HUES6 (cell line): Measurements from ENCODE around the gene NRG3.

Experiments used
- H3K27ac ChIP-seq: 2 replicates; pipeline ENCODE4 v1.7.0; 2013; ENCODE audit warnings: low read depth, mild to moderate bottlenecking, low read length, inconsistent platforms
- H3K27me3 ChIP-seq: 2 replicates; pipeline ENCODE4 v1.6.1; 2013; ENCODE audit warnings: low read length; ENCODE audit not compliant: control insufficient read depth, insufficient read depth
- H3K36me3 ChIP-seq: 2 replicates; pipeline ENCODE4 v1.6.1; 2013; ENCODE audit warnings: low read length; ENCODE audit not compliant: control insufficient read depth, insufficient read depth
- H3K4me1 ChIP-seq: 2 replicates; pipeline ENCODE4 v1.6.1; 2013; ENCODE audit warnings: low read length; ENCODE audit not compliant: control insufficient read depth, insufficient read depth
- H3K4me3 ChIP-seq: 2 replicates; pipeline ENCODE4 v1.5.1; 2013; ENCODE audit warnings: low read depth, low read length
- H3K9ac ChIP-seq: one replicate; pipeline ENCODE4 v1.6.1; 2013; ENCODE audit warnings: mild to moderate bottlenecking, low read length
- H3K9me3 ChIP-seq: 2 replicates; pipeline ENCODE4 v1.6.1; 2013; ENCODE audit warnings: low read depth, low read length; ENCODE audit not compliant: control insufficient read depth, insufficient read depth

The NRG3 gene

DNA sequence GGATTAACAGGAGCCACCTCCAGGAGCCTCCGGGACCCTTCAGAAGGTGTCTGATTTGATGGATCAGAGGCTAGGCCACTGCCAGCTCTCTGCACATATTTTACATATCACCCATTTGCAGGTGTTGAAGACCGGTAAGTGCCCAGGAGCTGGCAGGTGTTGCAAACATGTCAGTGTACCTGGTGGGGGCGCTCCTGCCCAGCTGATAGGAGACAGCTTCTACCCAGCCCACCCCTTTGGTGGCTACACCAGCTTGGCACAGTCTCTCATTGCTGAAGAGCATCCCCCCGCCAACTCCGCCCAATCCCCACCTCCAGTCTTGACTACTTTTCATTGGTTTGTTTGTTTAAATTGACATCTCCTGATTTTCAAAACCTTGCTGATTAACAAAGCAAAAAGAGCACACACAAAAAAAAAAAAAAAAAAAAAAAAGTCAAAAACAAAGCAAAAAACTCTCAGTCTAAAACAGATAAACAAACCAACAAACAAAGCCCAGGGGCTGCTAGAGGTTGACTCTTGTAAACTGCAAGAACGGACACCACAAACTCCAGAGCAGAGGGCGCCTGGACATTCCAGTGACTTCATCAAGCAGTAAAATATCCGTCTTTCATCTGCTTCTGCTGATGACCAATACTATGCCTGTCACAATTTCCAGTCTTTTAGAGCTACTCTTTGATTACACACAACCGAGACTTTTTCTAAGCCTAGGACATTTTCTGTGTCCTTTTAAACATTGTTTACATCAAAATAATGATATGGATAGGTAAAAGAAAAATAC is 275.3 kb downstream of the NRG3 start:
- Histone ChIP-seq H3K4me1 (no peaks in the 10 kb centered on the region; the same call in none of the 2 replicates), H3K9me3 (no peaks in the 10 kb centered on the region), H3K27ac (no peak overlapping the region), H3K27me3 (no peaks in the 10 kb centered on the region), H3K4me3 (no peak overlapping the region), H3K9ac (no peak overlapping the region), H3K36me3 (no peaks in the 10 kb centered on the region)

DNA sequence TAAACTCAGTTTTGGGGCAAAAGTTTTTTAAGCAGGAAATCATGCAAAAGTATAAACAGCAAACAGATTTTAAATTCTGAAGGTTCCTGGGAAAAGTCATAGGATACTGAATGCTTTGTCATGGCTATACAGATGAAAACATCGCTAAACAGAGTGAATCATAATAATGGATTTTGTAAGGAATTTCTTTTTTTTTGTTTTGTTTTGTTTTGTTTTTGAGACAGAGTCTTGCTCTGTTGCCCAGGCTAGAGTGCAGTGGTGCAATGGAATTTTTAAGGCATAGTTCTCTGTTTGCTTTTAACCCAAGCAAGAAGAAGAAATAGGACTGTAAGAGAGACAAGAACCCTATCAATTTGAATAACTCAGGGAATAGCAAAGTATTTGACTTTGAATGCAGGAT is 285.3 kb downstream of the NRG3 start:
- H3K9ac ChIP-seq: no peak overlapping the region

DNA sequence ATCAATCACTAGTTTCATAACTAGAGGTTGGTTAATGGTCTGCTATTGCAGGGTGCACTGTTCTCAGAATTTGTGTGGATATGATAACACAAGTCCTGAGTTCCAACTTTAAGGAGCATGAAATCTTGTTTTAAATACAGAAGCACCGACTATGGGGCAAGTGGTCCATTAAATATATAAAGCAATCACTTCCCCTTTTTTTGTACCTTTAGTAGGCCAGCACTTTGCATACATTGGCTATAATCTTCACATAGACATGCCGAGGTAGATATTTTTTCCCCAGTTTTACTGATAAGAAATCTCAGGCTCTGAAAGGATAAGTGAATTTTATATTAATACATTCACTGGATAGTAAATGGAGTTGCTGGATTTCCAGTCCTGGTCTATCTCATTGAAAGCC is 286.3 kb downstream of the NRG3 start:
- H3K4me1 ChIP-seq: no peaks in the 10 kb centered on the region
- H3K36me3 ChIP-seq: no peaks in the 10 kb centered on the region
- no peak overlapping the region for H3K4me3 ChIP-seq

More for the DNA sequence above, 285.3 kb downstream of the NRG3 start:
- Histone ChIP-seq H3K36me3 (no peaks in the 10 kb centered on the region), H3K4me3 (no peak overlapping the region), H3K27ac (no peak overlapping the region), H3K4me1 (no peaks in the 10 kb centered on the region), H3K9me3 (no peaks in the 10 kb centered on the region), H3K27me3 (no peaks in the 10 kb centered on the region)

GRCh38 chr10:82162549-82163195 is 287.7 kb downstream of the NRG3 start:
- no peak overlapping the region for H3K4me3 ChIP-seq
- H3K27ac ChIP-seq: no peak overlapping the region
- no peaks in the 10 kb centered on the region for H3K4me1 ChIP-seq
- H3K9me3 ChIP-seq: no peaks in the 10 kb centered on the region
- no peak overlapping the region for H3K9ac ChIP-seq
- no peaks in the 10 kb centered on the region for H3K36me3 ChIP-seq
- H3K27me3 ChIP-seq: no peaks in the 10 kb centered on the region

More for the DNA sequence above, 286.3 kb downstream of the NRG3 start:
- no peak overlapping the region for H3K9ac ChIP-seq
- no peaks in the 10 kb centered on the region for H3K27me3 ChIP-seq
- H3K9me3 ChIP-seq: no peaks in the 10 kb centered on the region
- no peak overlapping the region for H3K27ac ChIP-seq

DNA sequence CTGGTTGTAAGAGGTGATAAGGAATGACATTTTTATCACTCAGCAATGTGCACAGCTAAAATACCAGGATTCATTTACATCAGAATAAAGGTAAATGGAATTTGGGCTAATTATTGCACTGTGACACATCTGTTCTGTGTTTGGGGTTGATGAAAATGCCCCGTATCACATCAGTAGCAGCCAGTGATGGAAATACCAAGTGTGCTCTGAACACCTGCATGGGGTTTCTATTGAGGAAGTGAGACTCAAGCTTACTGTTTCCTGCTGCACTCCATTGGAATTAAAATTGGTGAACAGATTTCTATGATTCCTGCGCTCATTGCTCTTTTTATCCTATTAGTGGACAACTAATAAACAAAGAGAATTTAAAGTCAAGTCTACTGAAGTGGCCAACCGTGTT is 296.9 kb downstream of the NRG3 start:
- no peak overlapping the region for H3K4me3 ChIP-seq
- no peaks in the 10 kb centered on the region for H3K27me3 ChIP-seq
- H3K9ac ChIP-seq: no peak overlapping the region
- H3K9me3 ChIP-seq: no peaks in the 10 kb centered on the region
- no peak overlapping the region for H3K27ac ChIP-seq
- H3K36me3 ChIP-seq: no peaks in the 10 kb centered on the region
- no peaks in the 10 kb centered on the region for H3K4me1 ChIP-seq

DNA sequence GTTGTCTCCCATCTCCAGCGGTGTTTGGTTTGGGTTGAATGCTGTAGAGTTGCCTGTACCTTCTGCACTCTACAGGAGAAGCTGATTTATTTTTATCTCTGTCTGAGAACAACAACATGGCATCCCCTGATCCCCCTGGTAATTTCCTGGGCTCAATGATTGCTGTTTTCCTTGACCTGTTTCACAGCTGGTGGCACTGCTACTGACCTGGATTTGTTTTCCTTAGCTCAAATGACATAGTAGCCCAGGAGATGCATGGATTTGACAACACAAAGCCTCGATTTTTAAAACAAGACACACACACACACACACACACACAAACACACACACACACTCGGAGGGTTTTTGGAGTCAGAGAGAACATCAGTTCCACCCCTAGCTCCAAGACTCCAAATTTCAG is 301.6 kb downstream of the NRG3 start:
- H3K4me1 ChIP-seq: no peaks in the 10 kb centered on the region
- H3K4me3 ChIP-seq: no peak overlapping the region
- no peak overlapping the region for H3K9ac ChIP-seq
- H3K9me3 ChIP-seq: no peaks in the 10 kb centered on the region
- H3K27ac ChIP-seq: no peak overlapping the region
- no peaks in the 10 kb centered on the region for H3K27me3 ChIP-seq
- H3K36me3 ChIP-seq: no peaks in the 10 kb centered on the region

- Histone ChIP-seq H3K36me3 (no peaks in the 10 kb centered on the region), H3K27ac (no peak overlapping the region), H3K27me3 (no peaks in the 10 kb centered on the region), H3K9me3 (no peaks in the 10 kb centered on the region), H3K4me1 (no peaks in the 10 kb centered on the region), H3K4me3 (no peak overlapping the region), H3K9ac (no peak overlapping the region)
Observed at GRCh38 chr10:82190432-82191260, 315.7 kb downstream of the NRG3 start.

DNA sequence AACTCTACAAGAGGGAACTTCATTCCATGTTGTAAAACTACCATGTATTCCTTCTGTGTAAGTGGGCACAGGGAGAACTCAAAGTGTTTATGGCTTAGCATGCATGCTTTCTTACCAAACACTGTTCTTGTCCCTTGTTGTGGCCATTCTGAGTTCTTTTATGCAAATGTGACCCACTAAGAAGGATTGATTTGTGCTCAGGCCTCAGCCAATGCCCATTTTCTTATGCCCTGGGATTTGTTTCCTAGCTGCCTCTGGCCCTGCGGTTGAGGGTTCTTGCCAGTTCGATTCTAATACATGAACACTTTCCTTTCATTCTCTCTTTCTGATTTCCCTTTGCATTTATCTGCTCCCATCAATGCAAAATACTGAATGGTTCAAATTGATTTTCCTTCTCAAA is 316.7 kb downstream of the NRG3 start:
- no peaks in the 10 kb centered on the region for H3K36me3 ChIP-seq
- H3K27me3 ChIP-seq: no peaks in the 10 kb centered on the region
- H3K4me1 ChIP-seq: no peaks in the 10 kb centered on the region
- no peak overlapping the region for H3K9ac ChIP-seq
- H3K9me3 ChIP-seq: no peaks in the 10 kb centered on the region
- H3K27ac ChIP-seq: no peak overlapping the region
- H3K4me3 ChIP-seq: no peak overlapping the region

- H3K4me3 ChIP-seq: no peak overlapping the region
- H3K4me1 ChIP-seq: no peaks in the 10 kb centered on the region
- no peaks in the 10 kb centered on the region for H3K36me3 ChIP-seq
- H3K27ac ChIP-seq: no peak overlapping the region
- H3K9me3 ChIP-seq: no peaks in the 10 kb centered on the region
- no peak overlapping the region for H3K9ac ChIP-seq
- no peaks in the 10 kb centered on the region for H3K27me3 ChIP-seq
Observed at GRCh38 chr10:82192665-82193064, 317.7 kb downstream of the NRG3 start.

DNA sequence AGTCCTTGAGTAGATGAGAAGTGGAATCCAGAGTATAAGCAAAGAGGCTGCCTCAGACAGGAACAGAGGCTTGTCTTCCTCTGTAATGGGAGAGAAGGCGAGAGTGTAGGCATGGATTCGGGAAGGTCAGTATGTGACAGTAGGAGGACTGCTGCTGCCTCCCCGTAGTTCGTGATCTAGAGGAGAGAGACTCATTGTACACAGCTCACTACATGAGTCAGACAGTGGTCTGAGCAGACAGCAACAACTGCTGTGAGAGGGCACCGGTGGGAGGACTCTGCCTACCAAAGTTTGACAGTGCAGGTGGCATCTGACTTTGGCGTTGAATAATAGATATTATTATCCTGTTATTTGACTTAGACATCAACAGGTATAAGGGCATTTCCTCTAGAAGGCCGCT is 319.4 kb downstream of the NRG3 start:
- Histone ChIP-seq H3K4me1 (no peaks in the 10 kb centered on the region), H3K4me3 (no peak overlapping the region), H3K9ac (no peak overlapping the region), H3K27ac (no peak overlapping the region), H3K36me3 (no peaks in the 10 kb centered on the region), H3K9me3 (no peaks in the 10 kb centered on the region), H3K27me3 (no peaks in the 10 kb centered on the region)

DNA sequence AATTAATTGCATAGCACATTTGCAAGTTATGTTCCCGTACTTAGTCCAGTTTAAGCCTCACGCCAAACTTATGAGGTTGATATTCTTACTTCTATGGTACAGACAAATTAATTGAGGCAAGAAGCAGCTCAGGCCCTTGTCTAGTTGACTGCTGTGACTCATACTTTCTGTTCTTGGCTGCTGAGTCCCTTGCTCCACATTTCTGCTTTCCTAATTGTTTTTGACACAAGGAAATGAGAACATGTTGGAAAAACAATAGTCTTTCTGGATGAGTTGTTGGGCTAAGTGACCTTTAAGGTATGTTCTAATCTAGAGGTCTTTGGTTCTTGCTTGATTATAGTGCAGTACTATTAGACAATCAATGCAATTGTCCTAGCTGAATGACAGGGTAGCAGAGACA is 331.8 kb downstream of the NRG3 start:
- no peaks in the 10 kb centered on the region for H3K9me3 ChIP-seq
- no peak overlapping the region for H3K9ac ChIP-seq
- no peak overlapping the region for H3K4me3 ChIP-seq
- H3K36me3 ChIP-seq: no peaks in the 10 kb centered on the region
- no peak overlapping the region for H3K27ac ChIP-seq
- no peaks in the 10 kb centered on the region for H3K27me3 ChIP-seq
- H3K4me1 ChIP-seq: no peaks in the 10 kb centered on the region
